HEK293 (cell line): ENCODE data around the gene ARHGAP26.

Experiments
- CTCF ChIP-seq: fragments of 450-650 bp; formaldehyde crosslinking; IDR thresholded peaks from 2 replicates; pipeline ENCODE4 v1.5.1; 2016; ENCODE audit warnings: missing biosample characterization, missing genetic modification characterization
- GLIS1 ChIP-seq: fragments of 450-650 bp; formaldehyde crosslinking; IDR thresholded peaks from 2 replicates; pipeline ENCODE4 v1.5.1; 2016; ENCODE audit warnings: missing biosample characterization, missing genetic modification characterization
- KLF16 ChIP-seq: fragments of 450-650 bp; formaldehyde crosslinking; IDR thresholded peaks from 2 replicates; pipeline ENCODE4 v1.5.1; 2017; ENCODE audit warnings: missing biosample characterization, missing genetic modification characterization
- KLF17 ChIP-seq: fragments of 450-650 bp; formaldehyde crosslinking; IDR thresholded peaks from 2 replicates; pipeline ENCODE4 v1.5.1; 2016; ENCODE audit warnings: missing biosample characterization, missing genetic modification characterization
- MZF1 ChIP-seq: fragments of 450-650 bp; formaldehyde crosslinking; IDR thresholded peaks from 2 replicates; pipeline ENCODE4 v1.5.1; 2017; ENCODE audit warnings: missing biosample characterization, missing genetic modification characterization, borderline replicate concordance
- PRDM6 ChIP-seq: fragments of 450-650 bp; formaldehyde crosslinking; IDR thresholded peaks from 2 replicates; pipeline ENCODE4 v1.5.1; 2017; ENCODE audit warnings: missing biosample characterization, missing genetic modification characterization
- TRIM28 ChIP-seq: IDR thresholded peaks from 2 replicates; pipeline ENCODE4 v1.6.1; 2011; ENCODE audit warnings: low read length, control low read depth, borderline replicate concordance
- ZBTB10 ChIP-seq: fragments of 450-650 bp; formaldehyde crosslinking; IDR thresholded peaks from 2 replicates; pipeline ENCODE4 v1.5.1; 2016; ENCODE audit warnings: missing biosample characterization, missing genetic modification characterization
- ZBTB21 ChIP-seq: fragments of 450-650 bp; formaldehyde crosslinking; IDR thresholded peaks from 2 replicates; pipeline ENCODE4 v1.5.1; 2017; ENCODE audit warnings: missing biosample characterization, missing genetic modification characterization
- ZFHX2 ChIP-seq: fragments of 450-650 bp; formaldehyde crosslinking; conservative IDR thresholded peaks from 2 replicates; pipeline ENCODE4 v1.5.1; 2016; ENCODE audit warnings: missing biosample characterization, missing genetic modification characterization
- ZFP37 ChIP-seq: fragments of 450-650 bp; formaldehyde crosslinking; IDR thresholded peaks from 2 replicates; pipeline ENCODE4 v1.5.1; 2016; ENCODE audit warnings: missing biosample characterization, missing genetic modification characterization
- ZIC2 ChIP-seq: fragments of 450-650 bp; formaldehyde crosslinking; IDR thresholded peaks from 2 replicates; pipeline ENCODE4 v1.5.1; 2016; ENCODE audit warnings: missing biosample characterization, missing genetic modification characterization
- ZNF114 ChIP-seq: fragments of 450-650 bp; formaldehyde crosslinking; IDR thresholded peaks from 2 replicates; pipeline ENCODE4 v1.5.0; 2017; ENCODE audit warnings: missing biosample characterization, missing genetic modification characterization
- ZNF121 ChIP-seq: fragments of 450-650 bp; formaldehyde crosslinking; IDR thresholded peaks from 2 replicates; pipeline ENCODE4 v1.5.1; 2016; ENCODE audit warnings: missing biosample characterization, missing genetic modification characterization
- ZNF24 ChIP-seq: fragments of 450-650 bp; formaldehyde crosslinking; IDR thresholded peaks from 2 replicates; pipeline ENCODE4 v1.5.1; 2016; ENCODE audit warnings: missing biosample characterization, missing genetic modification characterization
- ZNF302 ChIP-seq: fragments of 450-650 bp; formaldehyde crosslinking; IDR thresholded peaks from 2 replicates; pipeline ENCODE4 v1.5.1; 2016; ENCODE audit warnings: missing biosample characterization, missing genetic modification characterization, low read depth
- ZNF341 ChIP-seq: fragments of 450-650 bp; formaldehyde crosslinking; IDR thresholded peaks from 2 replicates; pipeline ENCODE4; 2016; ENCODE audit warnings: low read depth, missing biosample characterization, missing genetic modification characterization
- ZNF394 ChIP-seq: fragments of 450-650 bp; formaldehyde crosslinking; IDR thresholded peaks from 2 replicates; pipeline ENCODE4 v1.5.1; 2016; ENCODE audit warnings: missing biosample characterization, missing genetic modification characterization, mild to moderate bottlenecking, moderate library complexity, borderline replicate concordance
- ZNF433 ChIP-seq: fragments of 450-650 bp; formaldehyde crosslinking; IDR thresholded peaks from 2 replicates; pipeline ENCODE4 v1.5.1; 2016; ENCODE audit warnings: missing biosample characterization, missing genetic modification characterization, low read depth
- ZNF48 ChIP-seq: fragments of 450-650 bp; formaldehyde crosslinking; IDR thresholded peaks from 2 replicates; pipeline ENCODE4 v1.5.1; 2016; ENCODE audit warnings: missing biosample characterization, missing genetic modification characterization
- ZNF561 ChIP-seq: fragments of 450-650 bp; IDR thresholded peaks from 2 replicates; pipeline ENCODE4 v1.5.1; 2018; ENCODE audit warnings: missing biosample characterization, missing genetic modification characterization, borderline replicate concordance
- ZNF624 ChIP-seq: fragments of 450-650 bp; formaldehyde crosslinking; IDR thresholded peaks from 2 replicates; pipeline ENCODE4 v1.5.1; 2017; ENCODE audit warnings: missing biosample characterization, missing genetic modification characterization
- ZNF629 ChIP-seq: fragments of 450-650 bp; formaldehyde crosslinking; IDR thresholded peaks from 2 replicates; pipeline ENCODE4 v1.5.1; 2017; ENCODE audit warnings: missing biosample characterization, missing genetic modification characterization
- ZNF658 ChIP-seq: fragments of 450-650 bp; formaldehyde crosslinking; IDR thresholded peaks from 2 replicates; pipeline ENCODE4; 2016; ENCODE audit warnings: missing biosample characterization, missing genetic modification characterization
- ZNF660 ChIP-seq: fragments of 450-650 bp; IDR thresholded peaks from 2 replicates; pipeline ENCODE4 v1.5.1; 2018; ENCODE audit warnings: missing biosample characterization, mild to moderate bottlenecking, missing genetic modification characterization
- ZNF747 ChIP-seq: fragments of 450-650 bp; formaldehyde crosslinking; IDR thresholded peaks from 2 replicates; pipeline ENCODE4 v1.5.1; 2016; ENCODE audit warnings: missing biosample characterization, missing genetic modification characterization
- ZNF76 ChIP-seq: fragments of 450-650 bp; formaldehyde crosslinking; IDR thresholded peaks from 2 replicates; pipeline ENCODE4; 2016; ENCODE audit warnings: low read depth, missing biosample characterization, missing genetic modification characterization, borderline replicate concordance
- ZNF776 ChIP-seq: fragments of 450-650 bp; formaldehyde crosslinking; IDR thresholded peaks from 2 replicates; pipeline ENCODE4 v1.5.0; 2017; ENCODE audit warnings: missing biosample characterization, missing genetic modification characterization, borderline replicate concordance
- ZSCAN16 ChIP-seq: fragments of 450-650 bp; formaldehyde crosslinking; IDR thresholded peaks from 2 replicates; pipeline ENCODE4 v1.5.1; 2016; ENCODE audit warnings: missing biosample characterization, missing genetic modification characterization
- ZSCAN18 ChIP-seq: fragments of 450-650 bp; formaldehyde crosslinking; IDR thresholded peaks from 2 replicates; pipeline ENCODE4 v1.5.1; 2016; ENCODE audit warnings: missing biosample characterization, missing genetic modification characterization
- ZSCAN30 ChIP-seq: fragments of 450-650 bp; IDR thresholded peaks from 2 replicates; pipeline ENCODE4 v1.5.1; 2018; ENCODE audit warnings: missing biosample characterization, mild to moderate bottlenecking, missing genetic modification characterization, moderate library complexity
- ZXDB ChIP-seq: fragments of 450-650 bp; formaldehyde crosslinking; IDR thresholded peaks from 2 replicates; pipeline ENCODE4 v1.5.1; 2016; ENCODE audit warnings: missing biosample characterization, missing genetic modification characterization

ARHGAP26 gene

GRCh38 chr5:143124593-143124992, 354.4 kb downstream of the ARHGAP26 start (continued):
- peak; percentile 60; the same call in 1 of the 2 replicates for TF ChIP-seq CTCF
- 0 out of 2 replicates have a peak, but pooled peaks have one; percentile 40 for TF ChIP-seq ZSCAN30 (tag by site-specific recombination)
- no peak for TF ChIP-seq ZNF658 (tag by site-specific recombination)
- TF ChIP-seq ZNF24 (tag by site-specific recombination): 0 out of 2 replicates have a peak, but pooled peaks have one; percentile 25
- TF ChIP-seq ZFP37 (tag by site-specific recombination): no peak
- no peak for TF ChIP-seq ZNF433 (tag by site-specific recombination)
- TF ChIP-seq ZNF121 (tag by site-specific recombination): no peak
- TF ChIP-seq TRIM28: 0 out of 2 replicates have a peak, but pooled peaks have one; percentile 59
- TF ChIP-seq ZNF660 (tag by site-specific recombination): no peak
- peak; percentile 90 for TF ChIP-seq MZF1
- TF ChIP-seq ZNF76 (tag by site-specific recombination): no peak
- no peak for TF ChIP-seq ZNF48 (tag by site-specific recombination)
- peak; percentile 98 for TF ChIP-seq GLIS1 (tag by site-specific recombination)
- no peak for TF ChIP-seq ZBTB21
- TF ChIP-seq ZNF341 (tag by site-specific recombination): no peak
- TF ChIP-seq ZBTB10 (tag by site-specific recombination): 0 out of 2 replicates have a peak, but pooled peaks have one; percentile 39
- peak; percentile 40; the same call in 1 of the 2 replicates for TF ChIP-seq PRDM6 (tag by site-specific recombination)
- TF ChIP-seq ZNF776 (tag by site-specific recombination): no peak
- no peak for TF ChIP-seq ZNF394 (tag by site-specific recombination)
- no peak for TF ChIP-seq ZSCAN18 (tag by site-specific recombination)
- TF ChIP-seq KLF16 (tag by site-specific recombination): no peak
- no peak for TF ChIP-seq ZNF747
- no peak; the same call in 1 of the 2 replicates for TF ChIP-seq ZSCAN16 (tag by site-specific recombination)
- TF ChIP-seq ZXDB (tag by site-specific recombination): peak; percentile 80
- TF ChIP-seq ZFHX2 (tag by site-specific recombination): peak; percentile 97
- no peak for TF ChIP-seq ZNF114 (tag by site-specific recombination)
- TF ChIP-seq ZNF561: no peak; the same call in 1 of the 2 replicates
- TF ChIP-seq ZNF624 (tag by site-specific recombination): no peak
- peak; percentile 32; the same call in 1 of the 2 replicates for TF ChIP-seq ZNF629 (tag by site-specific recombination)
- no peak for TF ChIP-seq KLF17 (tag by site-specific recombination)
- no peak for TF ChIP-seq ZNF302 (tag by site-specific recombination)
- TF ChIP-seq ZIC2 (tag by site-specific recombination): peak; percentile 92
